Loucy (cell line): ENCODE measurements around the gene MVB12A.

Experiments
- EZH2phosphoT487 ChIP-seq: fragments of 200-600 bp; IDR thresholded peaks from 2 replicates; pipeline ENCODE4 v1.6.1; 2018; ENCODE audit warnings: antibody characterized with exemption, mild to moderate bottlenecking, moderate library complexity, borderline replicate concordance
- TF ChIP-seq, protein P1 (sequence below): fragments of 200-600 bp; sonication (generic); conservative IDR thresholded peaks from 2 replicates; pipeline ENCODE4 v1.5.1; 2014; ENCODE audit warnings: mild to moderate bottlenecking, antibody characterized with exemption, low read length

DNA sequence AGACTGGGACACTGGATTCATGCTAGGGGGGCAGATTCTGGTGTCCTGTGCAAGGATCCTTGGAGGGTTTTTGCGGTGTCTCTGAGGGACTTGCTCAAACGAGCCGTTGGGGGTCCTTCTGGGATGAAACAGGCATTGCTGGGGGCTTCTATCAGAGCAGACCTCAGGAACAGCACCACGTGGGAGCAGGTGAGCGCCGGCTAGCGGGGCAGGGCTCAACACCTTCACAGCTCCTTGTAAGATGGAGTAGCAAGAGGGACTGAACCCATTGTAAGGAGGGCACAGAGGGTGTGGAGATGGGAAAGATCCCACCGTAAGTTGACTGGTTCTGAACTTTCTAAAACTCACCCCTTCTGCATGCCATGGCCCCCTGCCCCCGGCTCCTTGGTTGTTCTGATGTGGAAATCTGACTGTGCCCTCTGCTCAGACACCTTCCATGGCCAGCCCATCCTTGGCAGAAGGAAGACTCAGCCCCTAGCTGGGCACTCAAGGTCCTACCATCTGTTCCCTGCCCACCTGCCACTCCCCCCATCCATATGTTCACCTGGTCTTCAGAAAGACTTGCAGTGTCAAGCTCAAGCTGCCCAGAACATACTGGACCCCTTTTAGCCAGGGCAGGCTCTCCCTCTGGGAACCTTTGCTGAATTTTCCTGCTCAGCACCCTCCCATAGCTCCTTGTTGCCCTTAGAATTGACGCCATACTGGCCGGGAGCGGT lies 51.7 kb downstream of the MVB12A start:
- TF ChIP-seq, protein P1, sequence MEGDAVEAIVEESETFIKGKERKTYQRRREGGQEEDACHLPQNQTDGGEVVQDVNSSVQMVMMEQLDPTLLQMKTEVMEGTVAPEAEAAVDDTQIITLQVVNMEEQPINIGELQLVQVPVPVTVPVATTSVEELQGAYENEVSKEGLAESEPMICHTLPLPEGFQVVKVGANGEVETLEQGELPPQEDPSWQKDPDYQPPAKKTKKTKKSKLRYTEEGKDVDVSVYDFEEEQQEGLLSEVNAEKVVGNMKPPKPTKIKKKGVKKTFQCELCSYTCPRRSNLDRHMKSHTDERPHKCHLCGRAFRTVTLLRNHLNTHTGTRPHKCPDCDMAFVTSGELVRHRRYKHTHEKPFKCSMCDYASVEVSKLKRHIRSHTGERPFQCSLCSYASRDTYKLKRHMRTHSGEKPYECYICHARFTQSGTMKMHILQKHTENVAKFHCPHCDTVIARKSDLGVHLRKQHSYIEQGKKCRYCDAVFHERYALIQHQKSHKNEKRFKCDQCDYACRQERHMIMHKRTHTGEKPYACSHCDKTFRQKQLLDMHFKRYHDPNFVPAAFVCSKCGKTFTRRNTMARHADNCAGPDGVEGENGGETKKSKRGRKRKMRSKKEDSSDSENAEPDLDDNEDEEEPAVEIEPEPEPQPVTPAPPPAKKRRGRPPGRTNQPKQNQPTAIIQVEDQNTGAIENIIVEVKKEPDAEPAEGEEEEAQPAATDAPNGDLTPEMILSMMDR: no peak
- TF ChIP-seq EZH2phosphoT487: no peak
